GM12892 (cell line): ENCODE data around the gene SLIT3.

Experiments used
- DNase-seq: peaks from one replicate; pipeline ENCODE4 v3.0.0; 2011; ENCODE audit not compliant: insufficient read length
- FAIRE-seq: peaks from 2 replicates; lab custom pipeline; 2011; peaks lifted over from hg19 to GRCh38; lab: Jason Lieb, UNC
- POLR2A ChIP-seq: IDR thresholded peaks from 2 replicates; pipeline ENCODE4 v1.6.1; 2011; ENCODE audit warnings: low read depth, low read length, control low read depth
- POLR2AphosphoS5 ChIP-seq: IDR thresholded peaks from 2 replicates; pipeline ENCODE4 v1.6.1; 2011; ENCODE audit warnings: low read depth, low read length, control low read depth
- TAF1 ChIP-seq: IDR thresholded peaks from 2 replicates; pipeline ENCODE4 v1.6.1; 2011; ENCODE audit warnings: low read depth, mild to moderate bottlenecking, control low read depth, low read length, borderline replicate concordance

SLIT3 gene

GRCh38 chr5:169325273-169325672 is 24.3 kb upstream of the SLIT3 start:
- DNase-seq (no peak), FAIRE-seq (peak; percentile 24)
- TF ChIP-seq POLR2A (no peak), TAF1 (no peak), POLR2AphosphoS5 (no peak)

- TF ChIP-seq POLR2A (no peak), POLR2AphosphoS5 (no peak), TAF1 (no peak)
- DNase-seq (no peak), FAIRE-seq (no peak)
Observed at GRCh38 chr5:169318556-169318955, 17.6 kb upstream of the SLIT3 start.

GRCh38 chr5:169307646-169308045 is 6.7 kb upstream of the SLIT3 start:
- no peak for FAIRE-seq
- no peak for TF ChIP-seq POLR2A
- TF ChIP-seq TAF1 = no peak
- TF ChIP-seq POLR2AphosphoS5 = no peak
- no peak for DNase-seq

GRCh38 chr5:169305366-169305765 is 4.4 kb upstream of the SLIT3 start:
- FAIRE-seq (no peak), DNase-seq (no peak)
- TF ChIP-seq POLR2AphosphoS5 (no peak), POLR2A (no peak)

- FAIRE-seq (no peak), DNase-seq (no peak)
- no peak for TF ChIP-seq POLR2AphosphoS5
- no peak for TF ChIP-seq POLR2A
- TF ChIP-seq TAF1 = no peak
Observed at GRCh38 chr5:169304175-169304574, 3.2 kb upstream of the SLIT3 start.

- FAIRE-seq (no peak), DNase-seq (no peak)
- TF ChIP-seq TAF1 (no peak), POLR2AphosphoS5 (no peak), POLR2A (no peak)
Observed at GRCh38 chr5:169303119-169303515, 2.2 kb upstream of the SLIT3 start.

- FAIRE-seq (peak; percentile 56), DNase-seq (peak; percentile 39)
- TF ChIP-seq POLR2AphosphoS5 = no peak
- TF ChIP-seq POLR2A = no peak
- no peak for TF ChIP-seq TAF1
Observed at GRCh38 chr5:169302491-169303118, 1.7 kb upstream of the SLIT3 start.

- DNase-seq (no peak), FAIRE-seq (no peak)
- no peak for TF ChIP-seq TAF1
Observed at GRCh38 chr5:169301986-169302385, 1.0 kb upstream of the SLIT3 start.

GRCh38 chr5:169301386-169301934 is 521 bp upstream of the SLIT3 start:
- FAIRE-seq (no peak), DNase-seq (no peak)
- TF ChIP-seq TAF1 (no peak), POLR2A (no peak), POLR2AphosphoS5 (no peak)

- FAIRE-seq (no peak), DNase-seq (no peak)
- TF ChIP-seq POLR2AphosphoS5 = no peak
- no peak for TF ChIP-seq TAF1
- no peak for TF ChIP-seq POLR2A
Observed at GRCh38 chr5:169299663-169300467, 1.1 kb downstream of the SLIT3 start.

- TF ChIP-seq TAF1 = no peak
- TF ChIP-seq POLR2AphosphoS5 = no peak
- no peak for TF ChIP-seq POLR2A
- FAIRE-seq = no peak
- no peak for DNase-seq
Observed at GRCh38 chr5:169299191-169299662, 1.7 kb downstream of the SLIT3 start.
